H1 (cell line): ENCODE measurements around the gene KCNAB2. TPM values are rescaled to one million over a fixed set of nuclear protein-coding genes. Genes with fewer than 3 reads are reported as not detected.

ENCODE experiments used
- CTCF ChIA-PET: fragments of 300-600 bp; sonication (Branson Sonifier 250); formaldehyde crosslinking; loops from one replicate; lab custom pipeline; 2021; ENCODE audit not compliant: partially characterized antibody; lab: Charles Lee
- POLR2A ChIA-PET: fragments of 300-600 bp; sonication (Branson Sonifier 250); formaldehyde crosslinking; loops from one replicate; lab custom pipeline; 2021; ENCODE audit warnings: inconsistent platforms; ENCODE audit not compliant: partially characterized antibody; lab: Charles Lee
- DNase-seq, 2 experiments: peaks; one replicate each; pipeline versions ENCODE4 v3.0.0 to v3.0.0-alpha.2; 2010 to 2022; ENCODE audit warnings: low spot score in 2 of 2, low read depth in 1 of 2, mixed read lengths in 1 of 2
- FAIRE-seq: peaks from 2 replicates; lab custom pipeline; 2011; peaks lifted over from hg19 to GRCh38; lab: Jason Lieb, UNC
- H2AFZ ChIP-seq: 2 replicates; pipeline ENCODE4 v1.8.1; 2012; ENCODE audit warnings: low read length, inconsistent platforms
- H2AK5ac ChIP-seq: 2 replicates; pipeline ENCODE4 v1.6.1; 2013; ENCODE audit warnings: low read depth, low read length
- H2BK120ac ChIP-seq: replicated peaks from 2 replicates; pipeline ENCODE3; 2013; ENCODE audit warnings: low read depth, low read length, inconsistent platforms
- H2BK12ac ChIP-seq: 2 replicates; pipeline ENCODE4 v1.6.1; 2013; ENCODE audit warnings: low read depth, low read length
- H2BK15ac ChIP-seq: 2 replicates; pipeline ENCODE4 v1.6.1; 2013; ENCODE audit warnings: low read length
- H2BK20ac ChIP-seq: 2 replicates; pipeline ENCODE4 v1.6.1; 2013; ENCODE audit warnings: low read length
- H2BK5ac ChIP-seq: 2 replicates; pipeline ENCODE4 v1.6.1; 2013; ENCODE audit warnings: low read depth, low read length
- H3K14ac ChIP-seq: 2 replicates; pipeline ENCODE4 v1.6.1; 2013; ENCODE audit warnings: inconsistent platforms; ENCODE audit not compliant: insufficient read length
- H3K18ac ChIP-seq: 2 replicates; pipeline ENCODE4 v1.6.1; 2013; ENCODE audit warnings: low read length; ENCODE audit errors: extremely low read depth
- H3K23ac ChIP-seq: 2 replicates; pipeline ENCODE4 v1.6.1; 2013; ENCODE audit warnings: inconsistent platforms; ENCODE audit not compliant: insufficient read length
- H3K23me2 ChIP-seq: 2 replicates; pipeline ENCODE4 v1.6.1; 2013; ENCODE audit warnings: low read depth, low read length
- H3K27ac ChIP-seq: 2 replicates; pipeline ENCODE4 v1.6.1; 2011; ENCODE audit warnings: low read depth, low read length, inconsistent platforms
- H3K27me3 ChIP-seq, 4 experiments: replicated peaks in 1 of 4; 1 replicate in 1 of 4; 2 replicates in 3 of 4; pipeline versions ENCODE4 v1.6.1 to v1.8.1; 2011 to 2013; ENCODE audit warnings: low read length in 3 of 4, mild to moderate bottlenecking in 3 of 4, inconsistent platforms in 2 of 4, mixed read lengths in 2 of 4, moderate library complexity in 1 of 4; ENCODE audit not compliant: control insufficient read depth in 3 of 4, insufficient read depth in 3 of 4; ENCODE audit errors: extremely low read depth in 1 of 4
- H3K36me3 ChIP-seq, 4 experiments: 2 replicates each; pipeline versions ENCODE4 v1.6.1 to v1.8.1; 2011 to 2013; ENCODE audit warnings: mild to moderate bottlenecking in 4 of 4, low read length in 3 of 4, moderate library complexity in 2 of 4, control low read depth in 1 of 4, inconsistent platforms in 1 of 4; ENCODE audit not compliant: insufficient read depth in 4 of 4, control insufficient read depth in 2 of 4
- H3K4ac ChIP-seq: replicated peaks from 2 replicates; pipeline ENCODE3; 2013; ENCODE audit warnings: low read length, low read depth, mixed read lengths, inconsistent platforms; ENCODE audit not compliant: insufficient read length
- H3K4me1 ChIP-seq, 4 experiments: replicated peaks in 1 of 4; 1 replicate in 1 of 4; 2 replicates in 3 of 4; pipeline versions ENCODE4 v1.6.1 to v1.8.1; 2011 to 2013; ENCODE audit warnings: low read length in 3 of 4, inconsistent platforms in 2 of 4, mixed read lengths in 1 of 4; ENCODE audit not compliant: insufficient read depth in 4 of 4, control insufficient read depth in 3 of 4
- H3K4me2 ChIP-seq, 2 experiments: 2 replicates each; pipeline versions ENCODE4 v1.6.1 to v1.8.1; 2011 to 2013; ENCODE audit warnings: low read depth in 2 of 2, low read length in 2 of 2, control low read depth in 1 of 2, inconsistent platforms in 1 of 2, mild to moderate bottlenecking in 1 of 2; ENCODE audit not compliant: insufficient read depth in 1 of 2
- H3K4me3 ChIP-seq, 4 experiments: fragments of 200-600, 300-600 bp in 1 of 4; sonication (generic), shearing (Covaris generic), sonication (Bioruptor Twin) in 1 of 4; 2 replicates each; pipeline versions ENCODE4 v1.5.1 to v1.8.1; 2011 to 2016; ENCODE audit warnings: low read length in 4 of 4, low read depth in 3 of 4, control low read depth in 2 of 4, inconsistent platforms in 2 of 4, mild to moderate bottlenecking in 2 of 4, mixed read lengths in 1 of 4, moderate library complexity in 1 of 4; ENCODE audit not compliant: insufficient read depth in 2 of 4; ENCODE audit errors: extremely low read depth in 1 of 4
- H3K56ac ChIP-seq: replicated peaks from 2 replicates; pipeline ENCODE3; 2013; ENCODE audit warnings: low read depth, mild to moderate bottlenecking, mixed read lengths, low read length, inconsistent platforms; ENCODE audit not compliant: insufficient read length
- H3K79me1 ChIP-seq: 2 replicates; pipeline ENCODE4 v1.6.1; 2013; ENCODE audit warnings: low read depth, low read length, control low read depth
- H3K79me2 ChIP-seq, 2 experiments: 2 replicates each; pipeline versions ENCODE4 v1.6.1 to v1.8.1; 2012 to 2013; ENCODE audit warnings: low read length in 2 of 2, mild to moderate bottlenecking in 2 of 2, inconsistent platforms in 1 of 2; ENCODE audit not compliant: insufficient read depth in 2 of 2, control insufficient read depth in 1 of 2
- H3K9ac ChIP-seq, 4 experiments: replicated peaks in 1 of 4; 1 replicate in 1 of 4; 2 replicates in 3 of 4; pipeline versions ENCODE4 v1.6.1 to v1.8.1; 2011 to 2013; ENCODE audit warnings: low read depth in 3 of 4, low read length in 3 of 4, control low read depth in 2 of 4, mild to moderate bottlenecking in 2 of 4, moderate library complexity in 2 of 4, inconsistent platforms in 1 of 4; ENCODE audit errors: extremely low read depth in 1 of 4
- H3K9me3 ChIP-seq, 2 experiments: 2 replicates each; pipeline versions ENCODE4 v1.6.1 to v1.8.1; 2012 to 2013; ENCODE audit warnings: mild to moderate bottlenecking in 2 of 2, moderate library complexity in 2 of 2, control low read depth in 1 of 2, inconsistent platforms in 1 of 2, low read depth in 1 of 2, low read length in 1 of 2, mixed read lengths in 1 of 2; ENCODE audit not compliant: insufficient read depth in 2 of 2
- H4K20me1 ChIP-seq, 2 experiments: replicated peaks in 1 of 2; 2 replicates each; pipeline versions ENCODE3 to v1.8.1; 2011 to 2013; ENCODE audit warnings: inconsistent platforms in 2 of 2, low read length in 2 of 2, mild to moderate bottlenecking in 1 of 2; ENCODE audit not compliant: insufficient read depth in 2 of 2, control insufficient read depth in 1 of 2
- H4K5ac ChIP-seq: 2 replicates; pipeline ENCODE4 v1.6.1; 2013; ENCODE audit warnings: low read length, low read depth, mixed read lengths, inconsistent platforms; ENCODE audit not compliant: insufficient read length
- H4K8ac ChIP-seq: 2 replicates; pipeline ENCODE4 v1.8.0; 2013; ENCODE audit warnings: mild to moderate bottlenecking, moderate library complexity, low read length, inconsistent platforms; ENCODE audit not compliant: insufficient read depth; ENCODE audit errors: extremely low read depth
- H4K91ac ChIP-seq: replicated peaks from 2 replicates; pipeline ENCODE3; 2013; ENCODE audit warnings: low read length, mixed read lengths, inconsistent platforms; ENCODE audit not compliant: insufficient read length
- CBX8 ChIP-seq: fragments of 300-800, 300-1000 bp; sonication (generic); IDR thresholded peaks from 2 replicates; pipeline ENCODE4 v1.7.1; 2016; ENCODE audit warnings: low read depth, low read length, borderline replicate concordance
- CTBP2 ChIP-seq: IDR thresholded peaks from 2 replicates; pipeline ENCODE4 v1.7.0; 2011; ENCODE audit warnings: borderline replicate concordance, mild to moderate bottlenecking, moderate library complexity, mixed read lengths, low read length; ENCODE audit not compliant: insufficient read depth, insufficient read length
- E2F6 ChIP-seq: IDR thresholded peaks from 2 replicates; pipeline ENCODE4 v1.6.1; 2012; ENCODE audit warnings: inconsistent platforms
- MAFK ChIP-seq: IDR thresholded peaks from 2 replicates; pipeline ENCODE4 v1.6.1; 2012; ENCODE audit warnings: low read depth, mild to moderate bottlenecking, improper control_type of control experiment, low read length
- PHF8 ChIP-seq: fragments of 200-600 bp; sonication (generic); conservative IDR thresholded peaks from 2 replicates; pipeline ENCODE4 v1.7.1; 2012; ENCODE audit warnings: low read depth, mild to moderate bottlenecking, inconsistent platforms, low read length, moderate library complexity
- RBBP5 ChIP-seq: IDR thresholded peaks from 2 replicates; pipeline ENCODE4 v1.7.1; 2012; ENCODE audit warnings: low read depth, mild to moderate bottlenecking, inconsistent platforms, low read length, moderate library complexity, borderline replicate concordance
- SAP30 ChIP-seq: fragments of 300-600 bp; sonication (generic); IDR thresholded peaks from 2 replicates; pipeline ENCODE4 v1.7.1; 2012; ENCODE audit warnings: low read length, moderate library complexity, mild to moderate bottlenecking, inconsistent platforms; ENCODE audit not compliant: insufficient read depth, insufficient replicate concordance
- SIRT6 ChIP-seq: IDR thresholded peaks from one replicate; pipeline ENCODE4 v1.7.1; 2012; ENCODE audit warnings: low read length, inconsistent platforms
- SIX5 ChIP-seq: IDR thresholded peaks from 2 replicates; pipeline ENCODE4 v1.6.1; 2011; ENCODE audit warnings: mild to moderate bottlenecking, low read depth, low read length
- SP2 ChIP-seq: IDR thresholded peaks from 2 replicates; pipeline ENCODE4 v1.6.1; 2012; ENCODE audit warnings: mild to moderate bottlenecking, low read length, inconsistent platforms
- TAF1 ChIP-seq: IDR thresholded peaks from 2 replicates; pipeline ENCODE4 v1.6.1; 2011; ENCODE audit warnings: mild to moderate bottlenecking, low read depth, low read length
- WGBS, 2 experiments: shearing (Covaris generic) in 1 of 2; methylation state at CpG; one replicate each; pipeline versions ENCODE4 v1.1.6 to v1.1.7; 2013 to 2015; ENCODE audit warnings: low lambda C conversion rate in 2 of 2, mixed read lengths in 2 of 2, inconsistent platforms in 1 of 2, low coverage in 1 of 2, missing lambda C conversion rate in 1 of 2; ENCODE audit not compliant: insufficient replicate concordance in 2 of 2, insufficient coverage in 1 of 2, insufficient read length in 1 of 2; ENCODE audit errors: extremely low coverage in 1 of 2, missing lambda C conversion rate in 1 of 2; 5-methylcytosine and 5-hydroxymethylcytosine counted together
- polyA plus RNA-seq, 7 experiments: library from polyadenylated mRNA; depleted of rRNA in 3 of 7; stranded (reverse) in 5 of 7; unstranded in 2 of 7; fragments of >200 nt in 5 of 7; fragments of 200-250 nt in 2 of 7; gene quantifications; 1 replicate in 5 of 7; 2 replicates in 1 of 7; 4 replicates in 1 of 7; pipeline versions ENCODE4 v1.2.1 to v1.2.3, GENCODE V29; 2011 to 2013; ENCODE audit warnings: missing spikeins in 2 of 7, mixed read lengths in 2 of 7
- total RNA-seq: library from RNA; stranded (reverse); fragmentation: NEBNext Ultra II Directional; extraction: Animal tissue kit (Norgen Biotek cat#: 25700); gene quantifications from 2 replicates; pipeline ENCODE4 v1.2.1, GENCODE V29; 2021

KCNAB2 gene
- total and polyA plus RNA-seq, 2 of the 8 experiments (the other 6 are each of a cell fraction or from before 2014, with no cell fraction given) = 4.5 to 7.0 TPM

- Histone ChIP-seq H3K18ac (no peak overlapping the region), H3K4me2 (no peak overlapping the region), H3K9me3 (no peaks in the 10 kb centered on the region), H3K79me2 (no peaks in the 10 kb centered on the region), H2BK5ac (no peak overlapping the region), H3K4me1 (peaks cover 0 to 5% (median 2%) of the 10 kb centered on the region in 4 experiments; a peak in 3 of 7 replicates), H2BK120ac (no peak overlapping the region), H3K4me3 (no peak overlapping the region), H3K27ac (no peak overlapping the region), H4K5ac (no peak overlapping the region), H2BK15ac (no peak overlapping the region), H3K27me3 (0 out of 7 replicates have a peak, but pooled peaks cover 0 to 2% (median 0%) of the 10 kb centered on the region in 4 experiments), H4K20me1 (no peaks in the 10 kb centered on the region), H3K9ac (no peak overlapping the region), H3K23me2 (no peaks in the 10 kb centered on the region), H3K4ac (no peak overlapping the region), H3K23ac (no peak overlapping the region), H3K14ac (no peak overlapping the region), H2AK5ac (no peak overlapping the region), H2AFZ (no peak overlapping the region), H4K91ac (no peak overlapping the region), H3K56ac (no peak overlapping the region), H3K36me3 (no peaks in the 10 kb centered on the region), H2BK20ac (no peak overlapping the region), H4K8ac (peak overlapping the region; percentile 46), H2BK12ac (no peak overlapping the region), H3K79me1 (no peaks in the 10 kb centered on the region)
- POLR2A ChIA-PET = interaction anchor here (1.0 kb wide), 1 partner anchor 9 kb away, joined by 3 read pairs; no protein-coding TSS in a partner anchor
- DNase-seq (no peak), FAIRE-seq (no peak)
- CTCF ChIA-PET = interaction anchor here (0.6 to 5.9 kb wide), 12 partner anchors 9 to 76 kb away, joined by 3 to 38 read pairs (median 4); no protein-coding TSS in a partner anchor
- WGBS, 2 experiments = 91% methylated on average over 18 of the region's 18 CpGs; no CpG with 5 or more reads in 1 of the 2 experiments
- no peak for TF ChIP-seq E2F6
- TF ChIP-seq SAP30 = no peak
- no peak for TF ChIP-seq SIX5
- no peak for TF ChIP-seq SIRT6
- TF ChIP-seq TAF1 = no peak
- no peak for TF ChIP-seq RBBP5
- TF ChIP-seq CBX8 = no peak
- TF ChIP-seq SP2 = no peak
- no peak for TF ChIP-seq CTBP2
- no peak for TF ChIP-seq MAFK
- no peak for TF ChIP-seq PHF8
These were observed 39.2 kb downstream of the KCNAB2 start for GRCh38 chr1:6084781-6085495.
